Endothelial cell of umbilical vein (primary cell): ENCODE results near the gene DCLK2. TPM values are rescaled to one million over a fixed set of nuclear protein-coding genes. Genes with fewer than 3 reads are reported as not detected.

Source experiments
- BruUV-seq: library from RNA; stranded (reverse); fragments of 400-500 nt; replicated peaks from 2 replicates; lab custom pipeline; 2021; lab: Mats Ljungman, UMichigan
- CTCF ChIA-PET: fragments of 300-600, 350-600 bp; sonication (Branson Sonifier 250); formaldehyde crosslinking; loops from one replicate; lab custom pipeline; 2021; ENCODE audit warnings: antibody characterized with exemption, inconsistent platforms; lab: Charles Lee
- POLR2A ChIA-PET: fragments of 300-600, 350-600 bp; sonication (Branson Sonifier 250); formaldehyde crosslinking; loops from one replicate; lab custom pipeline; 2021; ENCODE audit warnings: antibody characterized with exemption, inconsistent platforms; lab: Charles Lee
- DNase-seq: peaks from one replicate; pipeline ENCODE4 v3.0.0-alpha.2; 2011; ENCODE audit warnings: low read depth, low spot score
- FAIRE-seq: peaks from 2 replicates; lab custom pipeline; 2011; peaks lifted over from hg19 to GRCh38; lab: Jason Lieb, UNC
- H2AFZ ChIP-seq: 2 replicates; pipeline ENCODE4 v1.6.0; 2012; ENCODE audit warnings: low read depth, low read length, control low read depth, inconsistent platforms
- H3K27ac ChIP-seq: 2 replicates; pipeline ENCODE4 v1.5.1; 2011; ENCODE audit warnings: low read depth, mild to moderate bottlenecking, control low read depth, low read length, moderate library complexity; ENCODE audit not compliant: insufficient read depth
- H3K27me3 ChIP-seq, 2 experiments: 2 replicates each; pipeline versions ENCODE4 v1.6.0 to v1.6.1; 2011; ENCODE audit warnings: low read length in 2 of 2, mixed read lengths in 1 of 2; ENCODE audit not compliant: control insufficient read depth in 2 of 2, insufficient read depth in 2 of 2
- H3K36me3 ChIP-seq, 2 experiments: 2 replicates in 1 of 2; 3 replicates in 1 of 2; pipeline ENCODE4 v1.5.1; 2011; ENCODE audit warnings: low read length in 2 of 2, mild to moderate bottlenecking in 1 of 2, moderate library complexity in 1 of 2; ENCODE audit not compliant: control insufficient read depth in 2 of 2, insufficient read depth in 2 of 2; ENCODE audit errors: extremely low read depth in 1 of 2
- H3K4me1 ChIP-seq: 3 replicates; pipeline ENCODE4 v1.5.1; 2011; ENCODE audit warnings: mild to moderate bottlenecking, low read length; ENCODE audit not compliant: control insufficient read depth, insufficient read depth; ENCODE audit errors: extremely low read depth
- H3K4me2 ChIP-seq: 2 replicates; pipeline ENCODE4 v1.6.1; 2011; ENCODE audit warnings: low read length, control low read depth, mixed read lengths; ENCODE audit not compliant: insufficient read depth
- H3K4me3 ChIP-seq, 3 experiments: fragments of 200-600 bp in 1 of 3; sonication (generic), shearing (Covaris generic) in 1 of 3; replicated peaks in 1 of 3; 2 replicates each; pipeline ENCODE4 v1.5.1; 2011 to 2016; ENCODE audit warnings: control low read depth in 3 of 3, low read length in 3 of 3, mild to moderate bottlenecking in 2 of 3, inconsistent platforms in 1 of 3, low read depth in 1 of 3, moderate library complexity in 1 of 3; ENCODE audit not compliant: insufficient read depth in 1 of 3
- H3K79me2 ChIP-seq: 2 replicates; pipeline ENCODE4 v1.6.0; 2012; ENCODE audit warnings: low read length, inconsistent platforms; ENCODE audit not compliant: control insufficient read depth, insufficient read depth
- H3K9ac ChIP-seq: replicated peaks from 2 replicates; pipeline ENCODE3; 2011; ENCODE audit warnings: low read length, control low read depth; ENCODE audit not compliant: insufficient read depth; ENCODE audit errors: extremely low read depth
- H3K9me1 ChIP-seq: replicated peaks from 3 replicates; pipeline ENCODE4 v1.6.0; 2011; ENCODE audit warnings: mild to moderate bottlenecking, low read length; ENCODE audit not compliant: control insufficient read depth, insufficient read depth; ENCODE audit errors: extremely low read depth
- H3K9me3 ChIP-seq: replicated peaks from 2 replicates; pipeline ENCODE4 v1.5.1; 2012; ENCODE audit warnings: low read length, inconsistent platforms; ENCODE audit not compliant: control insufficient read depth, insufficient read depth
- H4K20me1 ChIP-seq: replicated peaks from 2 replicates; pipeline ENCODE3; 2011; ENCODE audit warnings: mild to moderate bottlenecking, low read length; ENCODE audit not compliant: control insufficient read depth, insufficient read depth; ENCODE audit errors: extremely low read depth
- EZH2 ChIP-seq: IDR thresholded peaks from 2 replicates; pipeline ENCODE4 v1.6.1; 2012; ENCODE audit warnings: borderline replicate concordance, low read depth, mild to moderate bottlenecking, moderate library complexity, low read length, inconsistent platforms; ENCODE audit not compliant: severe bottlenecking
- FOS ChIP-seq: IDR thresholded peaks from 2 replicates; pipeline ENCODE4 v1.6.1; 2011; ENCODE audit warnings: mild to moderate bottlenecking, low read length, moderate library complexity, borderline replicate concordance; ENCODE audit not compliant: insufficient read depth
- GATA2 ChIP-seq: IDR thresholded peaks from 2 replicates; pipeline ENCODE4 v1.7.0; 2011; ENCODE audit warnings: low read depth, mild to moderate bottlenecking, moderate library complexity, mixed read lengths, low read length; ENCODE audit not compliant: insufficient read length, insufficient read depth
- JUN ChIP-seq: IDR thresholded peaks from 2 replicates; pipeline ENCODE4 v1.6.1; 2011; ENCODE audit warnings: borderline replicate concordance, low read depth; ENCODE audit not compliant: insufficient read length, insufficient read depth
- MYC ChIP-seq: IDR thresholded peaks from one replicate; pipeline ENCODE4 v1.6.1; 2011; ENCODE audit warnings: mild to moderate bottlenecking, low read depth, low read length
- POLR2A ChIP-seq: IDR thresholded peaks from 2 replicates; pipeline ENCODE4 v1.6.1; 2012; ENCODE audit warnings: low read depth, mild to moderate bottlenecking, control low read depth, low read length
- POLR2AphosphoS5 ChIP-seq: IDR thresholded peaks from 2 replicates; pipeline ENCODE4 v1.6.1; 2012; ENCODE audit warnings: low read depth, mild to moderate bottlenecking, control low read depth, low read length, moderate library complexity; ENCODE audit not compliant: insufficient read depth
- dilution Hi-C: fragments of 300-500 bp; cut with MboI; formaldehyde crosslinking; loops from one replicate; pipeline ENCODE4 v1.15.0; 2019; ENCODE audit warnings: low sequenced_read_pairs; ENCODE audit not compliant: extremely low pct_ligation_motif_present
- intact Hi-C: fragments of 100-400 bp; cut with micrococcal nuclease; formaldehyde crosslinking; loops from one replicate; pipeline ENCODE4 v1.10.0; 2022
- polyA plus RNA-seq, 4 experiments: library from polyadenylated mRNA; depleted of rRNA in 3 of 4; stranded (reverse) in 3 of 4; unstranded in 1 of 4; fragments of >200 nt; gene quantifications; 2 replicates each; pipeline versions ENCODE4 v1.2.1 to v1.2.3, GENCODE V29; 2011 to 2012; ENCODE audit warnings: missing spikeins in 1 of 4
- total RNA-seq: library from RNA; stranded (reverse); gene quantifications from 2 replicates; pipeline ENCODE4 v1.2.3, GENCODE V29; 2021
- TF ChIP-seq, protein P1 (sequence below), 2 donors: IDR thresholded peaks; 1 replicate in 1 of 2; 2 replicates in 1 of 2; pipeline ENCODE4 v1.5.1; 2011; ENCODE audit warnings: low read length in 2 of 2, mild to moderate bottlenecking in 2 of 2, moderate library complexity in 2 of 2, control low read depth in 1 of 2, inconsistent platforms in 1 of 2, low read depth in 1 of 2; ENCODE audit not compliant: insufficient read depth in 1 of 2; ENCODE audit errors: extremely low read depth in 1 of 2
- TF ChIP-seq, protein P2 (sequence below): IDR thresholded peaks from 2 replicates; pipeline ENCODE4 v1.6.1; 2011; ENCODE audit not compliant: insufficient read depth, insufficient read length

The DCLK2 gene
- total and polyA plus RNA-seq, 2 donors (not counting 3 experiments of a cell fraction or from before 2014, with no cell fraction given): 1.7 to 4.7 TPM

DNA sequence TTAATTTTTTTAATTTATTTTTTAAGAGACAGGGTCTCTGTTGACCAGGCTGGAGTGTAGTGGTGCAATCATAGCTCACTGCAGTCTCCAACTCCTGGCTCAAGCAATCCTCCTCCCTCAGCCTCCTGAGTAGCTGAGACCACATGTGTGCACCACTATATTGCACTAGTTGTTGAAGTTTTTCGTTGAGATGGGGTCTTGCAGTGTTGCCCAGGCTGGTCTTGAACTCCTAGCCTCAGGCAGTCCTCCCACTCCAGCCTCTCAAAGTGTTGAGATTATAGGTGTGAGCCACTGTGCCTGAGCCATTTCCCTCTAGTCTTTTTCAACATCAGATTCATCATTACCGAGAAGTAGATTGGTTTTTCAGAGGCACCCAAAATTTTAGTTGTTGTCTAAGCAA lies 165.7 kb downstream of the DCLK2 start:
- Histone ChIP-seq H3K9ac (no peak overlapping the region), H3K27me3 (no peaks in the 10 kb centered on the region), H2AFZ (no peak overlapping the region), H3K79me2 (no peaks in the 10 kb centered on the region), H3K9me3 (no peaks in the 10 kb centered on the region), H3K4me1 (no peaks in the 10 kb centered on the region), H3K9me1 (no peaks in the 10 kb centered on the region), H4K20me1 (no peaks in the 10 kb centered on the region), H3K4me2 (no peak overlapping the region), H3K36me3 (no peaks in the 10 kb centered on the region), H3K4me3 (no peak overlapping the region), H3K27ac (no peak overlapping the region)
- dilution Hi-C loops (no loop called here), intact Hi-C loops (loop anchor here (1.0 to 2.0 kb wide), 6 partner anchors 35 to 329 kb away; partner anchors contain the start of gene DCLK2)
- no TSS peak for BruUV-seq
- CTCF ChIA-PET: interaction anchor here (1.0 to 6.6 kb wide), 19 partner anchors 13 to 623 kb away, joined by 3 to 133 read pairs (median 8); partner anchors contain the start of gene DCLK2
- POLR2A ChIA-PET: no interaction called here
- FAIRE-seq: no peak
- no peak for TF ChIP-seq EZH2
- TF ChIP-seq, protein P1, sequence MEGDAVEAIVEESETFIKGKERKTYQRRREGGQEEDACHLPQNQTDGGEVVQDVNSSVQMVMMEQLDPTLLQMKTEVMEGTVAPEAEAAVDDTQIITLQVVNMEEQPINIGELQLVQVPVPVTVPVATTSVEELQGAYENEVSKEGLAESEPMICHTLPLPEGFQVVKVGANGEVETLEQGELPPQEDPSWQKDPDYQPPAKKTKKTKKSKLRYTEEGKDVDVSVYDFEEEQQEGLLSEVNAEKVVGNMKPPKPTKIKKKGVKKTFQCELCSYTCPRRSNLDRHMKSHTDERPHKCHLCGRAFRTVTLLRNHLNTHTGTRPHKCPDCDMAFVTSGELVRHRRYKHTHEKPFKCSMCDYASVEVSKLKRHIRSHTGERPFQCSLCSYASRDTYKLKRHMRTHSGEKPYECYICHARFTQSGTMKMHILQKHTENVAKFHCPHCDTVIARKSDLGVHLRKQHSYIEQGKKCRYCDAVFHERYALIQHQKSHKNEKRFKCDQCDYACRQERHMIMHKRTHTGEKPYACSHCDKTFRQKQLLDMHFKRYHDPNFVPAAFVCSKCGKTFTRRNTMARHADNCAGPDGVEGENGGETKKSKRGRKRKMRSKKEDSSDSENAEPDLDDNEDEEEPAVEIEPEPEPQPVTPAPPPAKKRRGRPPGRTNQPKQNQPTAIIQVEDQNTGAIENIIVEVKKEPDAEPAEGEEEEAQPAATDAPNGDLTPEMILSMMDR (IDR thresholded peaks at IDR 0.05; ENCODE audit: extremely low read depth in 1 of 2, insufficient read depth in 1 of 2, low read depth in 1 of 2, low read length in 2 of 2): no peak
- TF ChIP-seq JUN: no peak
- TF ChIP-seq, protein P2, sequence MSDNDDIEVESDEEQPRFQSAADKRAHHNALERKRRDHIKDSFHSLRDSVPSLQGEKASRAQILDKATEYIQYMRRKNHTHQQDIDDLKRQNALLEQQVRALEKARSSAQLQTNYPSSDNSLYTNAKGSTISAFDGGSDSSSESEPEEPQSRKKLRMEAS: no peak
- no peak for TF ChIP-seq POLR2A
- TF ChIP-seq FOS: no peak
- no peak for TF ChIP-seq MYC
- TF ChIP-seq POLR2AphosphoS5: no peak
- TF ChIP-seq GATA2: no peak
- no peak for DNase-seq
